Ishikawa (cell line): ENCODE measurements around the gene WWTR1.

Experiments used
- CEBPB ChIP-seq: IDR thresholded peaks from 2 replicates; pipeline ENCODE4 v1.6.1; 2012
- CREB1 ChIP-seq: IDR thresholded peaks from 2 replicates; pipeline ENCODE4 v1.6.1; 2012; ENCODE audit warnings: low read depth
- EGR1 ChIP-seq: IDR thresholded peaks from 2 replicates; pipeline ENCODE4 v1.6.1; 2012
- EP300 ChIP-seq: IDR thresholded peaks from 2 replicates; pipeline ENCODE4 v1.6.1; 2012; ENCODE audit warnings: borderline replicate concordance
- FOXM1 ChIP-seq: IDR thresholded peaks from 2 replicates; pipeline ENCODE4 v1.6.1; 2012; ENCODE audit warnings: low read depth, borderline replicate concordance
- MAX ChIP-seq: IDR thresholded peaks from 2 replicates; pipeline ENCODE4 v1.6.1; 2012
- NFIC ChIP-seq: IDR thresholded peaks from 2 replicates; pipeline ENCODE4 v1.6.1; 2012
- RAD21 ChIP-seq: IDR thresholded peaks from 2 replicates; pipeline ENCODE4 v1.6.1; 2012; ENCODE audit warnings: low read depth
- REST ChIP-seq: IDR thresholded peaks from 2 replicates; pipeline ENCODE4 v1.6.1; 2012; ENCODE audit warnings: low read depth, mild to moderate bottlenecking
- TAF1 ChIP-seq: IDR thresholded peaks from 2 replicates; pipeline ENCODE4 v1.6.1; 2012; ENCODE audit warnings: low read depth, mild to moderate bottlenecking
- TCF12 ChIP-seq: IDR thresholded peaks from 2 replicates; pipeline ENCODE4 v1.6.1; 2012; ENCODE audit warnings: low read depth
- TEAD4 ChIP-seq: IDR thresholded peaks from 2 replicates; pipeline ENCODE4 v1.6.1; 2012
- USF1 ChIP-seq: IDR thresholded peaks from 2 replicates; pipeline ENCODE4 v1.6.1; 2012
- YY1 ChIP-seq: IDR thresholded peaks from 2 replicates; pipeline ENCODE4 v1.6.1; 2012; ENCODE audit warnings: low read depth
- ZBTB7A ChIP-seq: IDR thresholded peaks from 2 replicates; pipeline ENCODE4 v1.6.1; 2012; ENCODE audit warnings: low read depth

Gene WWTR1

GRCh38 chr3:149486726-149487125, 171.1 kb downstream of the WWTR1 start:
- TF ChIP-seq ZBTB7A: no peak
- no peak for TF ChIP-seq YY1
- TF ChIP-seq RAD21: no peak
- no peak for TF ChIP-seq EGR1

- TF ChIP-seq REST: no peak
- TF ChIP-seq FOXM1: no peak
- TF ChIP-seq EP300: no peak
- no peak for TF ChIP-seq EGR1
- TF ChIP-seq CEBPB: no peak
- TF ChIP-seq TEAD4: no peak
- TF ChIP-seq TCF12: no peak
- no peak for TF ChIP-seq NFIC
- TF ChIP-seq YY1: no peak
- TF ChIP-seq CREB1: no peak
- TF ChIP-seq USF1: no peak
- no peak for TF ChIP-seq RAD21
- no peak for TF ChIP-seq MAX
- TF ChIP-seq ZBTB7A: no peak
- TF ChIP-seq TAF1: no peak
These were observed 176.3 kb downstream of the WWTR1 start for GRCh38 chr3:149481491-149481890.

GRCh38 chr3:149481056-149481455, 176.8 kb downstream of the WWTR1 start:
- no peak for TF ChIP-seq CREB1
- TF ChIP-seq ZBTB7A: no peak
- no peak for TF ChIP-seq YY1
- no peak for TF ChIP-seq RAD21
- no peak for TF ChIP-seq TEAD4
- no peak for TF ChIP-seq FOXM1
- no peak for TF ChIP-seq NFIC

- TF ChIP-seq NFIC (no peak), RAD21 (peak; percentile 99)
These were observed 177.4 kb downstream of the WWTR1 start for GRCh38 chr3:149480326-149481017.

- TF ChIP-seq EGR1: no peak
- no peak for TF ChIP-seq RAD21
These were observed 178.1 kb downstream of the WWTR1 start for GRCh38 chr3:149479621-149480325.

GRCh38 chr3:149476225-149476624, 181.6 kb downstream of the WWTR1 start:
- TF ChIP-seq TCF12 (no peak), ZBTB7A (no peak), FOXM1 (no peak), EP300 (no peak), EGR1 (no peak), NFIC (no peak), RAD21 (no peak), TAF1 (no peak), TEAD4 (no peak), YY1 (no peak), REST (no peak), MAX (no peak), CREB1 (no peak), USF1 (no peak), CEBPB (no peak)
